HG02981 (cell line): ENCODE results near the gene CECR2.

Experiments
- ATAC-seq: cut with Tn5 transposase; IDR thresholded peaks from one replicate; pipeline ENCODE4 v1.9.1; 2021; ENCODE audit warnings: mild to moderate bottlenecking, moderate library complexity; ENCODE audit not compliant: unreplicated experiment

Gene CECR2

DNA sequence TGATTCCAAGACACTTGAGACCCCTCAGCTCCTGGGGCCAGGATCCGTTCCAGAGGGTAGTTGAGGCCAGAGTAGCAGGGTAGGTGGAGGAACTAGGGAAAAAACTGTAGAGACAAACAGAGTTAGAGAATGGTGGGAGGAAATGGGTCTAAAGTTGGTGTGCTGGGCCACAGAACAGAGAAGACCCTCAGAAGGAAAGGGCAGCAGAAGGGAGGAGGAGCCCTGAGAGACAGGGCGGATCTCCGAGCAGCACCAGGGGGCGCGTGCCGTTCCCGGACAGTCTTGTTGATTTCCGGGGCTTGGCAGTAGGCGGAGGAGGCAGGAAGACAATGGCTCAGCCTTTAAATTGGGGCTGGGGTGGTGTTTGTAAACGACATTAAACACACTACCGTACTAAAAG lies 2.4 kb upstream of the CECR2 start:
- ATAC-seq = no peak

DNA sequence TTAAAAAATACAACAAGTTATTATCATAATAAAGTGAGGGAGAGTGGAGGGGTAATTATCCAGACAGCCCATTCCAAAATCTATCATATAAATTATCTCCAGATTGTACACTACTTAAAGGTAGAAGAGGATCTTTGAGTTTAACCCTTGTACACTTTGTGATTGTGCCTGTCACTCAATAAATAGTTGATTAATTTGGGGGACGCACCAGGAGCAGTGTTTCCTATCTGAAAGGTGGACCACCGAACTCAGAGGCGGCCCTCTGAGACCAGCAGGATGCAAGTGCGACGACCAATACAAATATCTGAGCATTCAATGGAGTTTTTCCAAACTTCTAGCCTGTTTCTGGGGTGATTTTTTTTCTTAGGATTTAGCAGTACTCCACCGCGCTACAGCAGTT lies 1.1 kb upstream of the CECR2 start:
- no peak for ATAC-seq

DNA sequence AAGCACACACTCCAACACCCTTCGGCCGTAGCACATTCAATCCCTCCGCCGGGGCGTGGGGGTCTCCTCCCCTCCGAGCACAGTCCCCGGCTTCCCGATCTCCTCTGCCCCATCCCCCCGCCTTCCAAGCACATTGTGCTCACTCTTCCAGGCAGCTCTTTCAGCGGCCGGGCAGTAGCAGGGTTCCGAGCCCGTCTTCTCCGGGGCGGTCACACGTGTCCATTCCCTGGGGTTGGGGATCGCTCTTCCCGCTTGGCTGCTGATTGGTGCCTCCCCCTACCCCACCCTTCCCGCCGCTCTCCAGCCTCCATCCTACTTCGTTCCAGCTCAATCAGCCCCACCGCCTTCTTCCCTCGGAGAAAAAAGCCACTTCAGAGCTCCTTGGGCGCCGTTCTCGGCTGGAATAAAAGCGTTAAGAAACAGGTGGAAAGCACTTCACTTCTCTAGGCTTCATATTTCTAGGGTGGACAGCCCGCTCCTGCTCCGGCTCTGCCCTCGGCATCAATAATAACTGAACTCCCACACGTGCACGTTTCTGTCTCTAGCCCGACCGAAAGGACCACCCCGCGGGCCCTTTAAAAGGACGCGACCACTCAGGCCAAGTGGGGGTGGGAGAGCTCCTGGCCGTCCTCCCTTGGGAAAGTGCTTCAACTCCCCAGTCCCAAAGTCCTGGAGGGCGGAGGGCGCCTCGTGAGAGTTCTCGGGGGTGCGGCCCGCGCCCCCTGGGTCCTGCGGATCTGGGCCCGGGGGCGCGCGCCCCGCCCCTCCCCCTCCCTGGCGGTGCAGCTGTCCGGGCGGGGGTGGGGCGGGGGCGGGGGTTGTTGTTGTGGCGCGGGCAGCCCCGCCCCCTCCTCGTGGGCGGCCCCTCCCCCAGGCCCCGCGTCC lies 464 bp upstream of the CECR2 start:
- ATAC-seq = no peak

- no peak for ATAC-seq
Observed at GRCh38 chr22:17370026-17370765, 936 bp downstream of the CECR2 start.

GRCh38 chr22:17370766-17371432 lies 1.6 kb downstream of the CECR2 start:
- ATAC-seq = no peak

DNA sequence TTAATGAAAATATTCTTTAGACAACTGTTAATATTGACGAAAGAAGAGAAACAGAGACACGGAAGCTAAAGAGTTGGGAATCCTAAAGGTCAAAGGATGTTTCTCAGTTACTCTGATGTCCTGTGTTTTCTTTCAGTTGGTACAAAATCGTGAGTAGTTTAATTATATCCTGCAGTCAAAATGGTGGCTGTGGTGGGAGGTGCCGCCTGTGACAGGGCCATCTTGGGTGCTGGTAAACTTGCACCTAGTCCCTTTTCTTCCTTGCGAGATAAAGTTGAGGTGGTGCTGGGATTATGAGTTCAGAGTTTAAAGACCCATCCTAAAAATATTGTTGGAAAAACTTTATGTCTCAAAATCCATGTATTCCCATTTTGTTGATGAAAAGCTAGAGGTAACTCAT lies 2.2 kb downstream of the CECR2 start:
- no peak for ATAC-seq

DNA sequence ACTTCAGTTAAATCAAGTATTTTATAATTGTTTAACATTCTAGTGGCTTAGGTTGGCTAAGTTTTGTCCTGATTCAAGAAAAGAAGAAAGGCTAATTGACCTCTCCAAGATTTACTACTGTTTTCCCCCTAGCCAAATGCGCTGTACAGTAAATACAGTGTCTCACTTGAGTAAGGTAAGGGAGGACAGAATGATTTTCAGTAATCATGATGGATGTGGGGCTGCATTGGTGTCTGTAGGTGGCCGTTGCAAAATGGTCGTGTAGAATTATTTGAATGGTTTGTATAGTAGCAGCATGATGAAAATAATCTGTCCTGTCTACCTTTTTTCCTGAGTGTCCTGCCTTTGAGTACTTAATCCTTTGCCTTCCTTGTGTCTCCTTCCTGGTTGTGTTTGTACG lies 4.6 kb downstream of the CECR2 start:
- ATAC-seq = no peak

DNA sequence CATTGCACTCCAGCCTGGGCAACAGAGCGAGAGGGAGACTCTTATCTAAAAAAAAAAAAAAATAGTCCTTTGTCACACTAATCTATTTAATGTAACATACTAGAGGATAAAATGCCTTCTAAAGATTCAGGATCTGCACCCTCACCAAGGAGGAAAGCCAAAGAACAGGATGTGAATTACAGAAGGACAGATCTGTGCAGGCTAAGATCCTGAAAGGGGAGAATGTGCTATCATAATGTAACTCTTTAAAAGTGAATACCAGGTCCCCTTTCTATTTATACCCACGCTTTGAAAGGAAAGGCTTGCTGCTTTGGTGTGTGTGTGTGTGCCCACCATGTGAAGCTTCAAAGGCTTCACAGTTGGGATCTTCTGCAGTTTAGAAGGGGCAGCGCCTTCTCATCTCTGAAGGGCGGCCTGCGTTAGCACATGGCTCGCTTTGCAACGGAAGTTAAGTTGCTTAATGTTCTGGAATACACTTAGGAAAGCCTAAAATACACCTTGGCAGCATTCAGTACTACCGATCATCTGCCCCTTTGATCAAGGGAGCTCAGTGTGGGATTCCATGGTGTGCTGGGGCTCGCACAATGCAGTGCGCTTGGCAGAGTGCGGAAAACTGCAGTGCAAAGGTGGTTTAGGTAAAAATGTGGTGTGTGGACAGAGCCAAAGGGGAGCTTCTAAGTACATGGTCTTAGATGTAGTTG lies 6.8 kb downstream of the CECR2 start:
- no peak for ATAC-seq

GRCh38 chr22:17376950-17377349 lies 7.7 kb downstream of the CECR2 start:
- no peak for ATAC-seq

GRCh38 chr22:17379944-17380343 lies 10.7 kb downstream of the CECR2 start:
- ATAC-seq = no peak

GRCh38 chr22:17380359-17381087 lies 11.3 kb downstream of the CECR2 start:
- ATAC-seq = no peak

GRCh38 chr22:17381192-17381913 lies 12.1 kb downstream of the CECR2 start:
- ATAC-seq = no peak

GRCh38 chr22:17384612-17385330 lies 15.5 kb downstream of the CECR2 start:
- no peak for ATAC-seq

- ATAC-seq = no peak
Observed at GRCh38 chr22:17387356-17387755, 18.1 kb downstream of the CECR2 start.

DNA sequence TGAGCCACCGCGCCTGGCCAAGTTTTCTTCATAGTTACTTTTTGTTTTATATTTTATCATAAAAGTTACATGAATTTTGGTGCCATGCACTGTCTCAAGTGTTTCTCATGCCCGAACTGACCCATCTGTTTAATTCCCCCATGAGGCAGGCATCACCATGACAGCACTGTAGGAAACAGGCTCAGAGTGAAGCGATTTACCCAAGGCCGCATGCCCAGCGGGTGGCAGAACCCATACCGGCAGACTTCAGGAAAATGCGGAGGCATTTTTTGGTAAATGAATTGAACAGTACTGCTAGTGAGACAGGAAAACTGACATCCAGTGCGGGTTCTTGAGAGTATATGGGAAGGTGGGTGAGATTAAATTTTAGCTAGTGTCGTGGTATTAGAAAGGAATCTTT lies 19.0 kb downstream of the CECR2 start:
- ATAC-seq = no peak

GRCh38 chr22:17390087-17390486 lies 20.8 kb downstream of the CECR2 start:
- ATAC-seq = no peak

- ATAC-seq = no peak
Observed at GRCh38 chr22:17396516-17396915, 27.3 kb downstream of the CECR2 start.

- ATAC-seq = no peak
Observed at GRCh38 chr22:17397756-17398547, 28.7 kb downstream of the CECR2 start.
